HG03354 (cell line): ENCODE measurements around the gene RPTOR.

Source experiments
- ATAC-seq: cut with Tn5 transposase; IDR thresholded peaks from one replicate; pipeline ENCODE4 v1.9.1; 2021; ENCODE audit warnings: mild to moderate bottlenecking; ENCODE audit not compliant: unreplicated experiment, poor library complexity, severe bottlenecking

The RPTOR gene

GRCh38 chr17:80962356-80963329, 418.0 kb downstream of the RPTOR start:
- ATAC-seq: no peak

DNA sequence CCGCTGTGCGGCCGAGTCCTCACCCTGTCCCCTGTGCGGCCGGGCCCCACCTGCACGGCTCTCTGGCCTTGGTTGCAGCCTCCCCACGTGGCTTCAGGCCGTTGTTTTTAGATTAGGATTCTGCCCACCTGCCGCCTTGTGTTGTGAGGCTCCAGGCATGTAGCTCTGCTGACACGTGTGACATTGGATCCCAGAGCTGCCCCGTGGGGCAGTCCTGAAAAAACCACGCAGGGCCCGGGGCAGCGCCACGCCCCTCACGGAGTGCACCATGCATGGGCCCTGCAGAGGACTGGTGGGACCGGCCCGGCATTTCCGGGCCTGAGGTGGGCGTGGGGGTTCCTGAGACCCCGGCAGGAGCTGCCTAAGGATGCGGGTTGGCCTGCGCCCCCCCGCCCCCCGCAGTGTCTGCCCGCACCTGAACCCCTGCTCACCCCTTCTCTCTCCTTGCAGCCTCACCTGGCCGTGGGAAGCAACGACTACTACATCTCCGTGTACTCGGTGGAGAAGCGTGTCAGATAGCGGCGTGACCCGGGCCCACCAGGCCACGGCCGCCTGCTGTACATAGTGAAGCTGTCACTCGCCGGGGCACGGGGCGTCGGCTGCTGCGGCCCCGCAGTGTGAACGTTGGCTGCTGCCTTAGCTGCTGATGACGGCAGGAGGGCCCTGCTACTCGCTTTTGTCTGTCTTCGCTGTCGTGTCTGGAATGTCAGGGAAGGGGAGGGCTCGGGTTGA, 419.3 kb downstream of the RPTOR start:
- no peak for ATAC-seq

DNA sequence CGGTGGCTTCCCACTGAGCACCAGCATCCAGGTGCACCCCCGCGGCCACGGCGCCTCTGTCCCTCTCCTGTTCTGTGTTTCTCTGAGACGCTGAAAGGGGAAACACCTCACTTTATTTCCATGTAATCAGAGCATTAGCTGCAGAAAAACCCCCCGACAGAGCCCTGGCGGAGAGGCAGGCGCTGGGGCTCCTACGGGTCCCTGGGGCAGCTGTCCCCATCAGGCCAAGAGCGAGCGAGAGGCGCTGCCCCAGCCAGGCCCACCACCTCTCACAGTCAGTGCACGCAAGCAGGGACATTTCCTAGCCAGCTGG, 419.9 kb downstream of the RPTOR start:
- no peak for ATAC-seq

- no peak for ATAC-seq
Measured at GRCh38 chr17:80964859-80965580, 420.4 kb downstream of the RPTOR start.

GRCh38 chr17:80965606-80966005, 421.0 kb downstream of the RPTOR start:
- ATAC-seq: no peak

DNA sequence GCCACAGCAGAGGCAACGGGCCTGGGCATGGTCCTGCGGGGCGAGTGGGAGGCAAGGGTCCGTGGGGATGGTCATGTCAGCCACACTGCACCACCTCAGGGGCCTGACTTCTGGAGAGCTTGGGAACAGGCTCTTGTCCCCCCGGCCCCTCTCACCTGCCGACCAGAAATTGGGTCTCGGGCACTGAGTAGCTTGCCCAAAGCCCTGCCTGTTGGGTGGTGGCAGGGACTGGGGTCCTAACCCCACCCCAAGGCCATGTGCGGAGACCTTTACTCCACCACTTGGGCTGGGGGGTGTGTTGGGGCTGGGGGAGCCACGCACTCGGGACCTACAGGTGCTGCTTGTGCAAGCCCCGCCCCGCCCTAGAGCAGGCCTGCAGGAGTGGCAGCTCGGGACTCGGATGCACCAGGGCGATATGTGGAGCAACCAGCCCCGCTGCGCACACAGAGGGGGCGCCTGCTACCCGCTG, 422.8 kb downstream of the RPTOR start:
- no peak for ATAC-seq

GRCh38 chr17:80968602-80969029, 424.0 kb downstream of the RPTOR start:
- no peak for ATAC-seq

DNA sequence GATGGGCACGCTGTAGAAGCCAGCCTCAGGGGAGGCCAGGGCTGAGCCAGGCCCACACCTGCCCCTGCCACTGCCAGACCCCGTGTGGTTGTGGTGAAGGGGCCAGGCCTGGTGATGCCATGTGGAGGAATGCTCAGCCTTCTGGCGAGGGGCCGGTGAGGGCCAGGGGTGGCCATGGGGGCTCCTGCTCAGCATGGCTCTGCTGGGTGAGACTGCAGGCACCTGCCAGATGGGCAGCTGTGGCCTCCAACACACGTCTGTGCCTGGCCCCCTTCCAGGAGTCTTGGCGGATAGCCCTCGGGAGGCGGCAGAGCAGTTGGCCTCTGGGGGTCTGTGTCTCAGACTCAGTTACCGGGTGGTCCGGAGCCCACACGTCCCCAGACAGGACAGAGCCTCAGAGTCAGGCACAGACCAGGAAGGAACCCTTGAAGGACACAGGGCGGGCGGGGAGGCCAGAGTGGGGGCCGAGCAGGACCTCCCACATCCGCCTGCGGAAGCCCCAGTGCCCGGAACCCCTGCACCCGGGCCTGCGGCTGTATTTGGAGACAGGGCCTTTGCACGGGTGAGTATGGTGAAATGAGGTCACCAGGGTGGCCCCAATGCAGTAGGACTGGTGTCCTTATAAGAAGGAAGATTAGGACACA, 424.5 kb downstream of the RPTOR start:
- no peak for ATAC-seq

- ATAC-seq: no peak
Measured at GRCh38 chr17:80969674-80970043, 425.0 kb downstream of the RPTOR start.

- ATAC-seq: no peak
Measured at GRCh38 chr17:80970044-80970761, 425.6 kb downstream of the RPTOR start.

DNA sequence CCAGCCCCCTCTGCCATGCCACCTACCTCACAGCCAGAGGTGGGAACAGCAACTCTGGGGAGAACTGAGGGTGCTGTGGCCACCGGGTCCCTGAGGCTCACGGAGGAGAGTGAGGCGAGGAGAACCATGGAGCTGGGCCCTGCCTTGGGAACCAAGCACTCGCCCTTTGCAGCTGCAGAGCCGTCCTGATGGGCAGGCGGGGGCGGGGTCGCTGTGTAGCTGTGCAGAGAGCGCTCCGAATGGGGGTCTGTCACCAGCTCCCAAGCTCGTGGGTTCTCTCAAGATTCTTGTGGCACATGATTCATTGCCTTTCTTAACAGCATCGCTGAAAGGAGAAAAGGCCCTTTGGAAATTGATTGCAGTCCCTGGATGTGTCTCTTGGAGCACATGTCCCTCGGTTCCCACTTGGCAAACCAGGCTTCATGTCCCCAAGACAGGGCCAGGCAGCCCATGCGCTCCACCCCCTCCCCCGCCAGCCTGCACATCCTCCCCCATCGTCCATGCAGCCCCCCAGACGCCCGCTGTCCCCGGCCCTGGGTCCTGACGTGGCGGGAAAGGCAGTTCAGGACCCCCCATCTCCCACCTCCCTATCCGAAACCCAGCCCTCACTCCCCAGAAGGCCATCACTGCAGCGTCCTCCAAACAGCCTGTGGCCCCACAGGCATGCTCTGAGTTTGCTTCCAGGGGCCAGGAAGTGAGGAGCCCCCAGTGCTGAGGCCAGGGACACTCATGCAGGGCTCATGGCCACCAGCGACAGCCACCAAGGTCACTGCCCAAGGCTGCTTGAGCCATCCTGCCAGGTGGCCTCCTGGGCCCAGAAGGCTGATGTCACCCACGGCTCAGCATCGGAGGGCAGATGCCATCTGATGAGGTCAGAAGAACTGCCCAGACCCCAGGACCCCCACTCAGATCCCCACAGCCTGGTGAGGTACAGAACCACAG, 426.4 kb downstream of the RPTOR start:
- ATAC-seq: no peak

DNA sequence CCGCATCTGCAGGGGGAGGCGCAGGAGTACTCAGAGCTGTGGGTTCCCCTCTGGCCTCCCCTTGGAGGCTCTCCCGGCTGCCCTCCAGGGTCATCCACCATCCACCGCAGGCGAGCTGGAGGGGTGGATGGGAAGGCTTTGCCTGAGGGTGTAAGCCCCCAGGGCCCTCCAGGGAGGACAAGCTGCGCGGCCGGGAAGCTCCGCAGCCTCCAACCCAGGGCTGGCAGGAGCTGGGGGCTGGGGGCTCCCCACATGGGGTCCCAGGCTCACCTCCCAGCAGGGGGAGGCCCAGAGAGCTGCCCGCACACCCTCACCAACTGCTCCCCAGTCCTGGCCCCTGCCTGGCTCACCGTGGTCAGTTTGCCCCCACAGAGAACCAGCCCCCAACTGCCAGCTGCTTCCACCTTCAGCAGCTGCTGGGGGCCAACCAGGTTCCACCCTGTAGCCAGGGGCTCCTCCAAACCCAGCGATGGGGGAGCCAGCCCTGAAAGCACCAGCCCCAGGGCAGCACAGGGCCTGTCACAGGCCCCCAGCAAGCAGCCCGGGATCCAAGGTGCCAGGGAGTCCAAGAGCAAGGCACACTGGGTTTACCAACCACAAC, 427.2 kb downstream of the RPTOR start:
- ATAC-seq: no peak

DNA sequence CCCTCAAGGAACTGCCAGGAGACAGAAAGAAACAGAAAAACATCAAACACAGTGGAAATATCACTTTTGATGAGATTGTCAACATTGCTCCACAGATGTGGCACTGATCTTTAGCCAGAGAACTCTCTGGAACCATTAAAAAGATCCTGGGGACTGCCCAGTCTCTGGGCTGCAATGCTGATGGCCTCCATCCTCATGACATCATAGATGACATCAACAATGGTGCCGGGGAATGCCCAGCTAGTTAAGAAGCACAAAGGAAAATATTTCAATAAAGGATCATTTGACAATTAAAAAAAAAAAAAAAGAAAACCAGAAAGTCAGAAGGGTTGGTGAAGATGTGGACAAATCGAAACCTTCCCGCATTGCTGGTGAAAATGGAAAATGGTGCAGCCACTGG, 432.1 kb downstream of the RPTOR start:
- ATAC-seq: no peak

- no peak for ATAC-seq
Measured at GRCh38 chr17:80977172-80977571, 432.5 kb downstream of the RPTOR start.

DNA sequence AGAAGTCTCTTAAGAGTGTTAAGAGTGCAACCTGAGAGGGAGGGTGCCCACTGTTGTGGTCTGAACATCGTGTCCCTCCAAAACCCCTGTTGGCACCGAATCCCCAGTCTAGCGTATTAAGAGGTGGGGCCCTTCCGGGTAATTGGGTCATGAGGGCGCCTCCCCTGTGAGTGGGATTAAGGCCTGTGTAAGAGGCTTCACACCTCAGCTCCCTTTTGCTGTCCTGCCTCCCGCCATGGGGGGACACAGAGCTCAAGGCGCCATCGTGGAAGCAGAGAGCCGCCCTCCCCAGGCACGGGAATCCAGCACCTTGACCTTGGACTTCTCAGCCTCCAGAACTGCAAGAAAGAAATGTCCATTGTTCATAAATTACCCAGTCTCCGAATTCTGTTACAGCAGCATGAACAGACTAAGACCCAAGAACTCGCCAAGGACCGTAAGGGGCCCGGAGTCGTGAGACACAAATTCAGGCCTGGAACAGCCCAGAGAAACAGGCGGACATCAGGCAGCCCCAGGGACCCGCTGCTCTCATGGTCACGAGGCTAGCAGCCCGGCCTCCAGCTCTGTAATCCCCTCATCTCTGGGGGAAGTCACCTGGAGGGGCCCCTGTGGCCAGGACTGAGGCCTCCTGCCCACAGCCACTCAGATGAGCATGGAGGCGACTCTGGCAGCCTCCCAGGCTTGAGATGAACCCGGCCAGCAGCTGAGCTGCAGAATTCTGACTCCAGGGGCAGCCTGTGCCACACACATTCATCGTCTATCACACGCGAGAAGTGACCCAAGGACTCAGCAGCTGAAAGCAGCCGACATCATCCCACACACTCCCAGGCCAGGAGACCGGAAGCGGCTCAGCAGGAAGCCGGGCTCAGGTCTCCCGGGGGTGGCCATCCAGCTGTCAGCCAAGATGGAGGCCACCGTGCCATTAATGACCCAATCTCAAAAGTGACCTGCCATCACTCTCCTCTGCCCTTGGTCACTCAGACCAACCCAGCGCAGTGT, 434.2 kb downstream of the RPTOR start:
- no peak for ATAC-seq

DNA sequence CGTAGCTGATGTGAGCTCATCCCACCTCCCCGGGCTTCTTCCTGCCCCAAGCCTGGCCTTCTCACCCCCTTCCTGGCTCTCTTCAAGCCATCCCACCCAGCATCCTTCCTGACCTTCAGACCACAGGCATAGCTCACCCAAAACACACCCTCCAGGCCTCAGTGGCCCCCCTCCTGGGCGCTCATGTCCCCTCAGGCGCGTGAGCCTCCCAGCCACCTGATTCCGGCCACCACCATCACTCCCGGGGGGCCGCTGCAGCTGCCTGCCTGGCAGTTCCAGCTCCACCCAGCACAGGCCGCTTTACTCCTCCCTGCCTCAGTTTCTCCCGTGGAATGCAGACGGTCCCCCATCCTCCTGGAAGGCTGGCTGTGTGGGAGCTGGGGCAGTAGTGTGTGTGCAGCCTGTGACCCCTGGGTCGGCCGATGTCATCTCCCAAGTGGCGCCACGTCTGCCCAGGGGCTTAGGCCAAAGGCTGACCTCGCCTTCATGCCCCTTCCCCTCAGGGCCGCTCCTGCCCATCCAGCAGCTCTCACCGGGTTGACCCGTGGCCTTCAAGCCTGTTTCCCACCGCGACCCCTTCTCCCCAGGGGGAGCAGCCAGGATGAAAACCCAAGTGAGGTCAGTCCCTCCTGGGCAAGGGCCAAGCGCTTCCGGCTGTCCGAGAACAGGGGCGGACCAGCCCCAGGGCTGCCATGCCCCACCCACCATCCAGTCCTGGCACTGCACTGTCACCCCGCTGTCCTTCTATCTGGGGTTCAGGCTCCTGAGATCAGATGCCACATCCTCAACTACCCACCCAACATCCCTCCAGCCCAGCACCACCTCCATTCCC, 435.1 kb downstream of the RPTOR start:
- ATAC-seq: no peak
